PC-9 (cell line): ENCODE results near the gene ACYP1.

Source experiments
- EZH2 ChIP-seq: fragments of 200-600 bp; sonication (generic); IDR thresholded peaks from 2 replicates; pipeline ENCODE4 v1.8.0; 2017; ENCODE audit warnings: antibody characterized with exemption, low read depth
- TF ChIP-seq, protein P1 (sequence below): fragments of 200-600 bp; sonication (generic); conservative IDR thresholded peaks from 2 replicates; pipeline ENCODE4 v1.6.1; 2017; ENCODE audit warnings: mixed run types, antibody characterized with exemption, mild to moderate bottlenecking, moderate library complexity

DNA sequence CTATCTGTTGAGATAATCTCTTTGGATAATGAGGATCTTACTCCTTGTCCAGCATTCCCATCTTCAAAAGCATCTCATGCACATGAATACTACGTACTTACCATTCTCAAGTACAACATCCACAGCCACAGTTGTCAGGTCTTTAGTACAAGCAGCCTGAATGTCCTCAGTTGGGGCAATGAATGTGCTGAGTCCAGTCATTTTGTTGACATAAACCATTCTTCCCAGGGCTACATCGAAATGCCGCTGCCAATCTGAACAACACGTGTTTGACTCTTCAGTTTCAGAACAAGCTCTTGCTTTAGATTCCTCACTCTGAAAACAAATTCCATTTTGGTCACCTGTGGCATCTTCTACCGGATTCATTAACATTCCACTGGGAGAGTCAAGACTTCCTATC lies 17.5 kb downstream of the ACYP1 start:
- TF ChIP-seq, protein P1, sequence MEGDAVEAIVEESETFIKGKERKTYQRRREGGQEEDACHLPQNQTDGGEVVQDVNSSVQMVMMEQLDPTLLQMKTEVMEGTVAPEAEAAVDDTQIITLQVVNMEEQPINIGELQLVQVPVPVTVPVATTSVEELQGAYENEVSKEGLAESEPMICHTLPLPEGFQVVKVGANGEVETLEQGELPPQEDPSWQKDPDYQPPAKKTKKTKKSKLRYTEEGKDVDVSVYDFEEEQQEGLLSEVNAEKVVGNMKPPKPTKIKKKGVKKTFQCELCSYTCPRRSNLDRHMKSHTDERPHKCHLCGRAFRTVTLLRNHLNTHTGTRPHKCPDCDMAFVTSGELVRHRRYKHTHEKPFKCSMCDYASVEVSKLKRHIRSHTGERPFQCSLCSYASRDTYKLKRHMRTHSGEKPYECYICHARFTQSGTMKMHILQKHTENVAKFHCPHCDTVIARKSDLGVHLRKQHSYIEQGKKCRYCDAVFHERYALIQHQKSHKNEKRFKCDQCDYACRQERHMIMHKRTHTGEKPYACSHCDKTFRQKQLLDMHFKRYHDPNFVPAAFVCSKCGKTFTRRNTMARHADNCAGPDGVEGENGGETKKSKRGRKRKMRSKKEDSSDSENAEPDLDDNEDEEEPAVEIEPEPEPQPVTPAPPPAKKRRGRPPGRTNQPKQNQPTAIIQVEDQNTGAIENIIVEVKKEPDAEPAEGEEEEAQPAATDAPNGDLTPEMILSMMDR = no peak
- TF ChIP-seq EZH2 = no peak
